Cortex of kidney (tissue), 1 donor: ENCODE results near the gene EEFSEC.

Experiments used
- DNase-seq: peaks from one replicate; lab custom pipeline; 2025; lab: John Stamatoyannopoulos, UW

The EEFSEC gene

DNA sequence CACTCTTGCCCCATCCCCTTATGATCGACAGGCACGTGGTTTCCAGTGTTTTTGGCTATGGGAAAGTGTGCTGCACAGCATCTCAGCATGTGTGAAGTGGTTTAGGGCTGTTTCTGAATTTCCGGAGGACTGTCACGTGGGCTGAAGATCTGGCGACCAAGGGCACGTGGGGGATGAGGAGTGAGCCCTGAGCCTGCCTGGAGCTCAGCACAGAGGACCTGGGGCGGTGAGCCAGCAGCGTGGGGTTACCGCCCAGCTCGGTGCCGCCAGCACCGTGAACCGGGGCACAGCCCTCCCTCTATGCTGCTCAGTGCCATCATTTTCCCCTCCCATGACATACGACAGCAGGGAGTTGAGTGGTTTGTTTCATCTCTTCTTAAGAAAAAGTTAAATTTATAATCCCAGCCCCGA lies 163.2 kb downstream of the EEFSEC start:
- no peak for DNase-seq

DNA sequence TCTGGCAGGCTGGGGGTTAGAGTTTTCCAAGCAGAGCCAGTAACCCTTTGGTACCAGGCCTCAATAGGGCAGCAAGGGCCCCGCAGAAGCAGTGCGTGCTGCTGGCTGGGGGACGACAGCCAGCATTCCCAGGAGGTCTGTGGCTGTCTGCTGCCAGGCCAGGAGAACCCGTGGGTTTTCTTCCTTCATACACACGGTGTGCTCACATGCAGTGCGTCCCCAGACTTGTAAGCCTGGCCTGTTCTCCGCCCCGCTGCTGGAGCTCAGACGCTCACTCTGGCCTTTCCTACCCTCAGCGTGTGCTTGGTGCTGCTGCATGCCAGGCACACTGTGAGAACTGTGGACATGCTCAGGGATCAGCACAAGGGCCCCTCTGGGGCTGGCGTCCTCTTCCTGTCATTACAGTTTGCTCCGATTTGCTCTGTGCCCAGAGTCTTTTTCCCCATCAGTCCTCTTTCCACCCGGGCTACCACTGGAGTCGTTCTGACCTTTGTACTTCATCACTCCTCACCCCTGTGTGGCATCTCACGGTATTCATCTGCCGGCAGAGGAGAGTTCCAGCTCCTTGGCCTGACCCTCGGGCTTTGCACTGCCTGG lies 163.9 kb downstream of the EEFSEC start:
- no peak for DNase-seq

DNA sequence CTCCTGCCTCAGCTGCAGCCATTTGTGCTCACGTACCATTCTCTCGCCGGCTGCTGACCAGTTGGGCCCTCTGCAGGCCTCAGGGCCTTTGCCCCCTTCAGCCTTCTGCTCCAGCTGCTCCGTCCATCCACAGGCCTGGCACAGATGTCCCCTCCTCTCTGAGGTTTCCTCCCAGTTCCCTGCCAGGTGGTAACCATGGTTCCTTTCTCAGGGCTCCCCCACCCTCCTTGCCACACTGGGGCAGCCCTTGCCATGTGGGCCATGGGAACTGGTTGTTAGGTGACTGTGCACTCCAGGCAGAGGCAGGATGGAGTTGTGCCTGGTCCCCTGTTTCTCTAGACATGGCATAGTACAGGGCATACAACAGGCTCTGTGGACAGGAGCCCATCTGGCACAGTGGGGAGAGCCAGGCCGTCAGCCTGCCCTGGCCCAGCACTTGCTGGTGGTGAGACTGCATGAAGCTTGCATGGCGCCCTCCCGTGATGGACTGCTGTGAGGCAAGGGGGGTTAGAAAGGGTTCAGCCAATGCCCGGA lies 164.5 kb downstream of the EEFSEC start:
- DNase-seq = no peak

DNA sequence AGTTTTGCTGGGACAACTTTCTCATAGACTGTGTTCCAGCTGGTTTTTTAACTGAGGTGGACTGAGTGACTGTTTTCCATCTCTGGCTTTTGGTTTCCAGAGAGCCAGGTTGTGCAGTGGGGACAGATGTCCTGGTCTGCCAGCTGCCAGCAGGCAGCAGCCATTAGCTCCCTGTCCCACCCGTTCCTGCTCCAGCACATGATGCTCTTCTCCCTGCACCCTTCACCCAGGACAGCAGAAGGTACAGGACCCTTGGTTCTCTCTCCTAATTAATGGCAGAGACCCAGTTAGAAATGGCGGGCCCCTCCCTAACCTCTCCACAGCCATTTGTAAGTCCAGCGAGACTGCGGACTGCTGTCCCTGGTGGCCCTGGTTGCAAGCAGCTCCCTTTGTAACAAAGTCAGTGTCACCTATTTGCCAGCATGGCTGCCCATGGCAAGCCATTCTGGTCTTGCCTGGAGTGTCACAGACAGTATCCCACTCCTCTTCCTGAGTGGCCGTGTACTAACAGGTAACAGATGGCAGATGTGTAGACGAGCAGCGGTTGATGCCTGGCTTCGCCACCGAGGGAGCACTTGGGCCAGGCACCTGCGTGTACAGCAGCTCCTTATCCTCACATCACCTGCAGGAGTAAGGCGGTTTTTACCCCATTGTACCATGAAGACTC lies 165.1 kb downstream of the EEFSEC start:
- no peak for DNase-seq

DNA sequence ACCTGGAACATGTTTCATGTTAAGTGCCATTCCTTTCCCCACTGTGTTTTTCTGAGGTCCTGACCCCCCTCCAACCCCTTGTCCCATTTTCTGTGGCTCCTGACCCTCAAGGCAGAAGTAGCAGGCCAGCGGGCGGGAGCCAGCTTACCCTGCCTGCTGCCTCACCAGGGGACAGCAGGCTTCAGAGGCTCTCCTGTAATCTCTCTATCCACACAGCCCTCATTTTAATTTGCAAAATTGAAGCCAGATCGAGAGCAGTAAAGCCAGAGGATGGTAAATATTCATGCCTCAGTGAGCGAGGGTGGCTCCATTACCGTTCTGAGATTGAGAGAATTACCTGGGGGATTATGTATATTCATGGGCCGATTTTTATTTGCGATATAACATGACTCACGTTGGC lies 165.8 kb downstream of the EEFSEC start:
- no peak for DNase-seq

DNA sequence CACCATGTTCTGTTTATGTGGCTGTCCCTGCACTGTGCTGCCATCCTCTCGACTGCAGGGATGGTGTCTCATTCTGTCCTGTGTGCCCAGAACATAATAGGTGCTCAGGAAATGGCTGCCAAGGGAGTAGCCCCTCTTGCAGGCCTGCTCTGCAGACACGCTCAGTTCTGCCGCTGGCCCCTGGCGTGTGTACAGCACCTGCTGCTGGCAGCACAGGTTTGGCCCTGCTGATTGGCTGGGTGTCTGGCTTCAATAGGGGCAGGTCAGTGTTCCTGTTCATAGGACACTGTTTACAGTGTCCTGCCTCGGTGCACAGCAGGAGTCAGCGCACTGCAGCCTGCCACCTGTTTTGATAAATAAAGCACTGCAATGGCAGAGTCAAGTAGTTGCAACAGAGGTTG lies 166.5 kb downstream of the EEFSEC start:
- no peak for DNase-seq

DNA sequence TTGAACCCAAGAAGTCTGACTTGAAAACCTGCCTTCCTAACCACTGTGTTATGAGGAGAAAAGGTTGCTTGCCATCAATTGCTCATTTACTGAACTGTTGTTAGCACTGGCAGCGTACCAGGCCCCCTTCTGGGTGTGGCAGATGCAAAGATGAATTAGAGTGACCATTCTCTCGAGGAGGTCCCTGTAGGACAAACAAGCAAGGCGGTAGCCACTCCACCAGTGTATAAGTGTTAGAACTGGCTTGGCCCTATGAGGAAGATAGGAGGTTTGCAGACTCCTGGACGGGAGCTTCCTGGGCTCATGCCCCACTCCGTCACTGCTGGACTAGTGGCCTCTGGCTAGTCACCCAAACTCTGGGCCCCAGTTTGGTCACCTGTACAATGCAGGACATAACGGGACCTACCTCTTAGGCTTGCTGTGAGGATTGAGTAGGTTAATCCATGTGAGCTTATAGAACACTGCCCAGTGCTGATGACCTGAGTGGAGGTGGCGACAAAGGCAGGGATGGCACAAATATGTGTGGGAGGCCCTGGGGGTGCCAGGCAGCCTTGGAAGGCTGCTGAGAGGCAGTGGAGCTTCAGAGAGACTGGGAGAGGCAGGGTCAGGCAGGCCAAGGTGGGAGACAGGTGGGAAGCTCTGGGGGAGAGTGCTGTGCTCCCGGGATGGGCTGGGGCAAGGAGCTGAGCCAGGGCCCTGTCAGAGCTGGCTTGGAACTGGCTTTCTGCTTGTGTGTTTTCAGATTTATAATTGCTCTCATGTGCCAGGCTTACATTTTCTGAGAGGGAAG lies 167.5 kb downstream of the EEFSEC start:
- DNase-seq = no peak

DNA sequence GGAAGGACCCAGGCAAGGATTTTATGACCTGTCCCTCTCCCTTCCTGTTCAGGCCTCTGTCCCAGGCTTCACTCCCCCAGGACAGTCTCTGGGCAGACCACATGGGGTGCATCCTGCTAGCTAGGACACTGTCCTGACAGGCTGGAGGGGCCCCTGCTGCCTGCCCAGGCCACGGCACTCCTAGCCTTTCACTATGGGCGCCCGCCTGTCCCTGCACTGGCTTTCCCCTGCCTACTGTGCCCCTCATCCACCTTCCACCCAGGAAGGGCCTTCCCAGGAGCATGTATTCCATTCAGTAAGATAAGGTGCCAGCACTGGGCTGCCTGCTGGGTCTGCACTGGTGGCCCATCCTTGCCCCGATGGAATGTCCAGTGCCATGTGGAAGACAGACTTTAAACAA lies 168.1 kb downstream of the EEFSEC start:
- no peak for DNase-seq

DNA sequence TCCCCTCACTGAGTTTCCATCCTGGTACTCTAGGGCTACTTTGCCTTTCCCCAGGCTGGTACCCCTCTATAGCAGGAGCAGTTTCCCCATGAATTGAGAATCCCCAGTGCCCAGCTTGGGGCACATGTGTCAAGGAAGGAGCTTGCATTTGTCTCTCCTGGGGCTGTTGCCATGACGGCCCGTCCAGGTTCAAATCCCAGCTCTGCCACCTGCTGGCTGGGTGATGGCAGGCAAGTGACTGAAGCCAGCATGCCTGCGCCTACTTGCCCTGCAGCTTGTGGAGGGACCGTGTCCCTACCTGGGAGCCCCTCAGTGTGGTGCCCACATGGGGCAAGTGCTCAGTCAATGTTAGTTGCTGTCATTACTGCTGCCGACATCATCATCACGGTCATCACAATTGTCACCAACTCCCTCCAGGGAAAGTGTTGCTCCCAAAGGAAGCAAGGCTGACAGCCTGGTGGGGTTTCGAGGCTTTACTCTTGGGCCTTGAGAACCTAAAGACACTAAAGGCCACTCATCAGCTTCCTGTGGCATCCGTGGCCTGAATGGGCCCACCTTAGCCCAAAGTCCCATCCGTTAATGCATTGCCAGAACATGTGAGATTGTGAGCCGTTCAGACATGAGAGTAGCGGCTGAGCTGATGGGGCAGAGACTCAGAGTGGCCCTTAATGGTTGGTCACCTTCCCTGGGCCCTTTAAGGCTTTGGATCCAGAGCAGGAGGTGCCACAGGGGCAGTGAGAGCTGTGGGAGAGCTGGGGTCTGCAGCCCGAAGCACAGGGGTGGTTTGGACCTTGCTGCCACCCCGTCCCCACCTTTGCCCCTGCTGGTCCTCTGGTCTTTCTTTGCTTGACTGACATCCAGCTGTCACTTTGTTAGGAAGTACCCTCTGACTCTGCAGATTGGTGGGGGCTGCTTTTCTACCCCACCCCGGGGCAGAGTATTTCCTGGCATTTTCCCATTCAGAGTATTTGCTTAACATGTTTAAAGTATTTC lies 169.0 kb downstream of the EEFSEC start:
- no peak for DNase-seq

DNA sequence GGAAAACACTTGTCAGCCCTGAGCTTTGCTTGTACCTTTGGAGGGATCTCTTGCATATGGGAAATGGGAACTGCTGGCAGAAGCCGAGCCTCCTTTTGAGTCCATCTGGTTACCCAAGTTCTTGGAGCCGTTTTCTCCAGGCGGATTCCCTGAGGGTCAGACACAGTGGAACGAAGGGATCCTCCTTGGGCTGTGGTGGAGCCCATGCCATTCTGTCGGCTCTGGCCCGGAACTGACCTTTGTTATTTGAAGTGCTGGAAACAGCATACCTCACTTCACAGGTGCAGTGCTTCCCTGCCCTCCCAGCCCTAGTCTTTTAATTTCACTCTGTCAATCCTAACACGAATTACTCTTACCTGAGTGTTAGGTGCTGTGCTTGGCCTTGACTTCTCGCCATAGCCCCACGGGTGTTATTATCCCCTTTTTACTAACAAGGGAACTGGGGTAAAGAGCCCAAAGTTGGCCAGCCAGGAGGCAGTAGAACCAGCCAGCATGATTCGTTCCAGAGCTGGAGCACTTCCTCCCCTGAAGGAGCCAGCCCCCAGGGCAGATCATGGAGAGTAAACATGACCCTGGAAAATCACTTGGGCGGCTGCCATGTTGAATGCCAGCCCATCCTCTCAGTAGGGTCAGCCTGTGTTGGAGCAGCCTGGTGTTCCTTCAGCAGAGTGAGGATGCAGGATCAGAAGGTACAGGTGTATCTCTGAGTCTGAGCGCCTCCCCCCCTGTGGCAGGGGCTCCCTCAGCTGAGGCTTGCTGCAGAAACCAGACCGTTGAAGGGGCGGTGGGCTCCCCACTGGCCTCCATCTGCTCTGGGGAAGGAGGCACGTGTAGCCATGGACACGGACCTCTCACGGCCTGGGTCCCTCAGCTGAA lies 170.2 kb downstream of the EEFSEC start:
- DNase-seq = no peak

DNA sequence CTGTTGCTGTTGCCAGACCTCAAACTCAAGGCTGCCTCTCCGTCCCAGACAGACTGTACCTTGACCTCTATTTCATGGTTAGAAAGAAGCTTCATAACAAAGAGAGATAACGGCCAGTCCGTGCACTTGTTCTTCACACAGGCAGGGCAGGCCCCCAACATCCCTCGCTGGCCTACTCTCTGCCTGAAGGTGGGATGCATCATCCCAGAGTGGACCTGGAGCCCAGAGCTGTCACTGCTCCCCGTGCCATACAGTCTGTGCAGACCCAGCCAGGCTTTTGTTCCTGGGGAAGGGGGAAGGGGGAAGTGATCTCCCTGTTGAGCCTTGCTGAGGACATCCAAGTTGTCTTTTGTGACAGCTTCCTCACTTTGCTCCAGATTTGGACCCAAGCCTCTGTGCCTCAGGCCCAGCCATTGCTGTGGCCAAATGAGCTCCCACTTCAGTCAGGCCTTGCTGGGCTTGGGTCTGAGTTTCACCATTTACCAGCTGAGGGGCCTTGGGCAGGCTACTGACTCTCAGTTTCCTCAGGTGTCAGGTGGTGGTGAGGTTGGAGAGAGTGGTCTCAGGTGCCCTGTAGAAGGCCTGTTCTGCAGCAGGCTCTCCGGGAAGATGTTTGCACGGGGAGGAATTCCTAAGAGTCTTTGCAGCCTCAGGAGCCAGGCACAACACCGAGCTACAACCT lies 171.8 kb downstream of the EEFSEC start:
- no peak for DNase-seq

DNA sequence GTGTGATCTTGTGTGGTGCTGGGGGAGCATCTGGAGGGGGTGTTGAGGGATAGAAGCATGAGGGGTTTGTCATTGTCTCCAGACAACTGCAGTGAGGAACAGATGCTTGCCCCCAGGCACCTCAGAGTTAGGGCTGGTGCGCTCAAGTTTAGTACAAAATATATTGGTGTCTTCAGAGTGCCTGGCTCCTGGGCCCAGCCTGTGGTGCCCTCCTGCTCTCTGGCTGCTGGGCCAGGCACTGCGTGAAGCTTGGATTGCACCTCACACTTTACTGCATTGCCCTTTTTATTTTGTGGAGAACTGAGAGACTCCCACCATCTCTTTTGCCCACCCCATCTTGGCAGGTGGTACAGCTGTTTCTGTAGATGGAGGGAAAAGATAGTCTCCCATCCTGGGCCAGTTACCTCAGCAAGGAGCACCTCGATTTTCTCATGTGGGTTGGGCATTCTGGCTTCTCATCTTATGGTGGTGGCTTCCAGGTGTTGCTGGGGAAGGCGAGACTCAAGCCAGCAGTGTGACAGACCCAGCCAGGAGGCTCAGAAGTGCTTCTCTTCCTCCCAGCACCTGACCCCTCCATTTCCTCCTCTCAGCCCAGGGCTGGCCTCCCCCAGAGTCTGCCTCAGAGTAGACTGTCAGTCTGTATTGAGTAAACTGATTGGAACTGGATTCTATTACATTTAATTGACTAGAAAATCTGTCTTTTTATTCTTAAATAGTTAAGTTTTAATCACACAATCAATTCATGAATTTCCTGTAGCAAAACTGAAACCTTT lies 173.0 kb downstream of the EEFSEC start:
- DNase-seq = no peak

DNA sequence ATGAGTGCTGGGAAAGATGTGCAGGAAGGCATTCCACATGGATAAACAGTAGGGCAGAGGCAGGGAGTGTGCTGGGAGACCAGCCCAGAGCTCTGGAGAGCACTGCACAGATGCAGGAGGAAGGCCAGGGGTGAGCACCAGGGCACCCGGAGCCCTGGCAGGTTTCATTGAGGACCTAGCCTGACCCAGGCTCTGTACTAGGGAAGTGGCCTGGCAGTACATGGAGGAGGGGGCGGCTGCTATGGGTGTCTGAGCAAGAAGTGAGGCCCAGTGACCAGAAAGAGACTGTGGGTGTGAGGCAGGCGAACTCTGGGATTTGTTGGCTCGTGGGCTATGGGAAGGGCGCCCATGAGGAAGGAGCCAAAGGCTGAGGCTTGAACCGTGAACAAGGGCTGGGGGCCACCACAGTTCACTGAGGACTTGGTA lies 174.3 kb downstream of the EEFSEC start:
- no peak for DNase-seq

DNA sequence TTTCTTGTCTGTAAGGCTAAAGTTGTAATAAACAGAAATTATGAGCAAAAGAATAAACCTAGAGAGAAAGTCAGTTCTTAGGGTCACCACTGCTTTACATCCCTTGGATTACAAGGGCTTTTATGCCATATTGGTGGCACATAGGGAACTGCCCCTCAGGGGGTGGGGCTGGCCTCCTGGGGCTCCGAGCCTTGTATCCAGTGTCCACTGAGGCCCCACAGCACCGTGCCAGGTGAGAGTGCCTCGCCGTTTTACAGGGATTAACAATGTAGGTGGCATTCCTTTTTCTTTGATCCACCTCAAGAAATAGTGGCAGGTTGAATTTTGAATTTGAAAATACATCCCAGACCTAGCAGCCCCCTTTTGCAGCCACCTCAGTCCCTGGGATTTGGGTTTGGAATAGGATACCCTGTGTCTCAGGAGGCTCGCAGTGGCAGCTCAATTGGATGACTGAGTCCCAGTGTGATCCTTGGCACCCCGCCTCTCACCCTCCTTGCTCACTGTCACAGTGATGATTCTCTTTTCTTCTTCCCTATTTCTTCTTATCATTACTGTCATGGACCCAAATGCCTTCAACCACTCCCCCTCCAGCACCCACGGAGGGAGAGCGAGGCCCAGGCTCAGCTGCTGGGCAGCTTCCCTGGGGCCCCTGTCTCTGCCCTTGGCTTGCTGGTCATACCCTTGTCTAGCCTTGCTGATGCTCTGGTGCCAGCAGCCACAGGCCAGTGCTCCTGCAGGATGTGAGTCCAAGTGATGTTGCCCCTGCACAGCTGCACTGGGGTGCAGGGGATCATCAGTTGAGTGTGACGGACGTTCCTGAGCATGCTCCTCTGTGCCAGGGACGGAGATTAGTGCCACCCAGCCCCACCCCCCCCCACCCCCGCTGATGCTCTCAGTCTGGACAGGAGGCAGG lies 175.5 kb downstream of the EEFSEC start:
- no peak for DNase-seq

DNA sequence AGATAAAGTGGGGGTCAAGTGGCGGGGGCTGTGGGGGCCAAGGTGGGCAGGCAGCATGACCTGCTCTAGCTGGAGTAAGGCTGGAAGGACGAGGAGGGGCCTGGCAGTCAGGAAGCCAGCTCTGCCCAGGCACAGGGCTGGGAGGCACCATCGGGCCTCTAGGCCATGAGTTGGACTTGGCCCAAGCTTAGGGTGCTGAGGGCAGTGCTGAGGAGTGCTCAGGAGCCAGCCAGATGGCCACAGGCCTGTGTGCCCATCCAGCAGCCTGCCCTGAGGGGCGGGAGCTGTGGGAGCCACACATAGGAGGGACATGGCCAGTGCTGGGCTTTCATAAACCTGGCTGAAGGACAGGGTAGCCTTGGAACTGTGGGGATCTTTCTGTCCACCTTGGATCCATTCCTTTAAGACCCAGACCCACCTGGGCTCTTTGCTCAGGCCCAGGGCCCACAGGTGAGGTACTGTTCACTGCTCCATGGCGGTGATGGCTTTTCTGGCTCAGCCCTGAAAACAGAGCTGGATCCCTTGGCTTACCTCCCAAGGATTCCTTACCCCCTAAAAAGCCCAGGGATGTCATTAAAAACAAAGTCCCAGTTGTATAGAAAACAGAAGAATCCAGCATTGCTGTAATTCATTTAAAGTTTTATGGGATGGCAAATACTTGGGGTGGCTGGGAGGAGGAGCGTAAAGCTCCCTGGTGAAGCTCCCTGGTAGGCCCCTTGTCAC lies 176.4 kb downstream of the EEFSEC start:
- no peak for DNase-seq

DNA sequence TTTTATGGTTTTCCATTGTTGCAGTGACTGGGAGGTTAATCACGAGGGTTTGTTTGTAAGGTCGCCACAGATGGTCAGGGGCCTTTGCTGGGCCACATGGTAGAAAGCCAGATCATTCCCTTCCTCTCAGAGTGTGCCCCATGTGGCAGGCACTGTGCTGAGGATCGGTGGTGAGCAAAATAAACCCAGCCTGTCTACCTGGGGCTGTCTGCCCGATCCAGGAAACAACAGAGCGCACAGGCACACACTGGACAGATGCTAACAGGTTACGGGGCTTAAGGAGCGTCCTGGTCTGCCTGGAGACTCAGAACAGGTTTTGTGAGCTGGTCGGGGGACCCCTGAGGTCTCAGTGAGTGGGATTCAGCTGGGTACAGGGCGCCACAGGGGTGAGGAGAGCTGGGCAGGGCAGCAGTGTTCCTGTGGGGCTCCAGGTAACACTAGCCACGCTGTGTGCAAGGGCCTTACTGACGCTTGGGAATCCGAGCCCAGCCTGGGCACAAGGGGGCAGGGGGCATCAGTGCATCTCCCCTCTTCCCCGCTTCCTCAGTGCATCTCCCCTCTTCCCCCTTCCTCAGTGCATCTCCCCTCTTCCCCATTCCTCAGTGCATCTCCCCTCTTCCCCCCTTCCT lies 177.0 kb downstream of the EEFSEC start:
- DNase-seq = no peak

DNA sequence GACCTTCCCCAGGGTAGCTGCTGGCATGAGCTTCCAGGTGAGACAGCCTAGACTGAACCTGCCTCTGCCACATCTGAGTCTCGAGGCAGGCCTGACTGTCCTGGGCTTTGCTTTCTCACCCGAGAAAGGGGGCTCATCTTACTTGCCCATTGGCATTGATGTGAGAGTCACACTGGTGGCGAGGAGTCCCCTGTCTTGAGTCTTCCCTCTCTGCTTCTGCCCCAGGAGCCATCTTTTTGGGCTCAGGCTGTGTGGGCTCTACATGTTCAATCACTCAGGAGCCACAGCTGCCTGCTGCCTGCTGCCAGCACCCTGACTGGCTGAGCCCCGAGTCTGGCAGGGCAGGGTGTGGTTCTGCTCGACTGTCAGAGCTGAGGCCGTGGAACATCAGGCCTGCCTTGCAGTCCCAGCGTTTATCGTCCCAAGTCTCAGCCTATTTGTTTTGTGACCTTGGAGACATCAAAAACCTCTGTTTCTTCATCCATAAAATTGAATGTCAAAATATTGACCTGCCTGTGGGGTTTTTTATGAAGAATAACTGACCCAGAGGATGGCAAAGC lies 180.9 kb downstream of the EEFSEC start:
- no peak for DNase-seq
